HG03354 (cell line): Measurements from ENCODE around the gene ZNF467.

Experiments
- ATAC-seq: cut with Tn5 transposase; IDR thresholded peaks from one replicate; pipeline ENCODE4 v1.9.1; 2021; ENCODE audit warnings: mild to moderate bottlenecking; ENCODE audit not compliant: unreplicated experiment, poor library complexity, severe bottlenecking

Gene ZNF467

DNA sequence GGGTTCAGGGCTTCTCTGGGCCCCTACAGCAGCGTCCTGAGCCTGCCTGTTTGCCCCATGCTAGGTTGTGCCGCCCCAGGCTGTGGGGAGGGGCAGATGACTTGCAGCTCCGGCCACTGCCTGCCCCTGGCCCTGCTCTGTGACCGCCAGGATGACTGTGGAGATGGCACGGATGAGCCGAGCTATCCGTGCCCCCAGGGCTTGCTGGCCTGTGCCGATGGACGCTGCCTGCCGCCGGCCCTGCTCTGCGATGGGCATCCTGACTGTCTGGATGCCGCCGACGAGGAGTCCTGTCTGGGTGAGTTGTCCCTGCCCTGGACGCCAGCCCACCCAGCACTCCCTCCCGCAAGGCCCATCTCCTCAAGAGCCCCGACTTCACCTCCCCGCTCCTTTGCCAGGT lies 15.7 kb upstream of the ZNF467 start:
- no peak for ATAC-seq

DNA sequence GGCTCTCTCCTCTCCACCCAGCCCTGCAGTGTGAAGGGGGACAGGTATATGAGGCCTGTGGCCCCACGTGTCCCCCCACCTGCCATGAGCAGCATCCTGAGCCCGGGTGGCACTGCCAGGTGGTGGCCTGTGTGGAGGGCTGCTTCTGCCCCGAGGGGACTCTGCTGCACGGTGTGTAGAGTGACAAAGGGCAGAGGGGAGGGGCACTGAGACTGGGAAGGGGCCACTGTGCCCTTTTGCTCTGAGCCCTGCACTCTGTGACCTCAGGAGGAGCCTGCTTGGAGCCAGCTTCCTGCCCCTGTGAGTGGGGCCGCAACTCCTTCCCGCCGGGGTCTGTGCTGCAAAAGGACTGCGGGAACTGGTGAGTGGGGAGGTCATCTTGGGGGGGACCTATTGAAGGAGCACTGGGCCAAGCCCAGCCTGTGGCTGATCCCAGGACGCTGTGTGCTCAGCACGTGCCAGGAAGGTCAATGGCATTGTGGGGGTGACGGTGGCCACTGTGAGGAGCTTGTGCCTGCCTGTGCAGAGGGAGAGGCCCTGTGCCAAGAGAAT lies 15.0 kb upstream of the ZNF467 start:
- no peak for ATAC-seq

DNA sequence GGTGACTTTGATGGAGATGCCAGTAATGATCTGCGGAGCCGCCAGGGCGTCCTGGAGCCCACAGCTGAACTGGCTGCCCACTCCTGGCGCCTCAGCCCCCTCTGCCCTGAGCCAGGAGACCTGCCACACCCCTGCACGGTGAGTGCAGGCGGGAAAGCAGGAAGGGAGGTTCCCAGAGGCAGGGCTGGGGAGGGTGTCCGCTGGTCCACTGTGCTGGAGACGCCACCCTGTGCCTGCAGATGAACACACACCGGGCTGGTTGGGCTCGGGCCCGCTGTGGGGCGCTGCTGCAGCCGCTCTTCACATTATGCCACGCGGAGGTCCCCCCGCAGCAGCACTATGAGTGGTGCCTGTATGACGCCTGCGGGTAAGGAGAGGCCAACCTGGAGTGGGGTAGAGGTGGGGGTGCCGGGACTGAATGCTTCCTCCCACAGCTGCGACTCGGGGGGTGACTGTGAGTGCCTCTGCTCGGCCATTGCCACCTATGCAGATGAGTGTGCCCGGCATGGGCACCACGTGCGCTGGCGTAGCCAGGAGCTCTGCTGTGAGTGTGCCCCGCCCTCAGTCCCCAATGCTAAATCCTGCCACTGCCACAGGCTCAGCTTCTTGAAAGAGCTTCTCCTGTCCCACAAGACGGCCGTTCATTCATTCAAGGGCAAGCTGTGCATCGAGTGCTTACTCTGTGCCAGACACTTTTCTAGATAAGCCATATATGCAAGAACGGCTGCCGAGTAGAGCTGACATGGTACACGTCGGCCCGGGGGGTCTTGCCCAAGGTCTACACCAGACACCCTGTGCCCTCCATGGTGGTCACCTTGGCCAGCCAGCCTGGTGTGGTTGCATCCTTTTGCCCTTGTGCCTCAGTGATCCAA lies 14.3 kb upstream of the ZNF467 start:
- ATAC-seq: no peak

DNA sequence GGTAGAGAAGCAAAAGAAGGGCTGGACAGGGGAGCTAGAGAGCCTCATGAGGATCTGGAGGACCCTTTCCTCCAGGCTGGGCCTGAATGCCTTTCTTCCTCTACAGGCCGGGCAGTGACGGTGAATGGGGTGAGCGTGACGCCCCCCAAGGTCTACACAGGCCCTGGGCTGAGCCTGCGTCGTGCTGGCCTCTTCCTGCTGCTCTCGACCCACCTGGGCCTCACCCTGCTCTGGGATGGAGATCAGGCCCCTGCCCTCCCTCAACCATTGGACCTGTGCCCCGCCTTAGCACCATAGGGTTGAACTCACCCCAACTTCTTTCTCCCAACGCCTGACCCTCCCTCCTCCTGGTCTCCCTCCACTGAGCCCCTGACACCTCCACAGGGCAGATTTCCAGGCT lies 12.6 kb upstream of the ZNF467 start:
- no peak for ATAC-seq

DNA sequence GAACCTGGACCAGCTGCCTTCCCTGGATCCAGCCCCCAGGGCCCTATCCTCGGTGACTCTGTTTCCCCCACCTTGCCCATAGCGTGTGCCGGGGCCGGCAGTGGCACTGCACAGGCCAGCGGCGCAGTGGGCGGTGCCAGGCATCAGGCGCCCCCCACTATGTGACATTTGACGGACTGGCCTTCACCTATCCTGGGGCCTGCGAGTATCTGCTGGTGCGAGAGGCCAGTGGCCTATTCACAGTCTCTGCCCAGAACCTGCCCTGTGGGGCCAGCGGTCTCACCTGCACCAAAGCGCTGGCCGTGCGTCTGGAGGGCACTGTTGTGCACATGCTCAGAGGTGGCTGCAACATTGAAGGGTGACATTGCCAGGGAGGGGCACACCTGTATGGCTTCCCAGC lies 12.0 kb upstream of the ZNF467 start:
- no peak for ATAC-seq

DNA sequence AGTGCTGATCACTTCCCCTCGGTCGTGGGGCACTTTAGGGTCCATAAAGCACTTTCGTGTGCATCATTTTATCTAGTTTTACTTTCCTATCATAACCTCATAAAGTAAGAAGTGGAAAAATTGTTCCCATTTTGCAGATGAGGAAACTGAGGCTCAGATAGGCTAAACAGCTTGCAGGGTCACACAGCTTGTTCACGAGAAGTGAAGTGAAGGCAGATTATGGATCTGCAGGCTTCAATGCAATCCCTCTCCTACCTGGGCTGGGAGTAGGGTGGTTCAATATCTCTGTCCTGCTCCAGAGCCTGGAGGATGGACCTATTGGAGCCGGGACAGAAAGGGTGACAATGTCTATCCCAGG lies 10.8 kb upstream of the ZNF467 start:
- no peak for ATAC-seq

DNA sequence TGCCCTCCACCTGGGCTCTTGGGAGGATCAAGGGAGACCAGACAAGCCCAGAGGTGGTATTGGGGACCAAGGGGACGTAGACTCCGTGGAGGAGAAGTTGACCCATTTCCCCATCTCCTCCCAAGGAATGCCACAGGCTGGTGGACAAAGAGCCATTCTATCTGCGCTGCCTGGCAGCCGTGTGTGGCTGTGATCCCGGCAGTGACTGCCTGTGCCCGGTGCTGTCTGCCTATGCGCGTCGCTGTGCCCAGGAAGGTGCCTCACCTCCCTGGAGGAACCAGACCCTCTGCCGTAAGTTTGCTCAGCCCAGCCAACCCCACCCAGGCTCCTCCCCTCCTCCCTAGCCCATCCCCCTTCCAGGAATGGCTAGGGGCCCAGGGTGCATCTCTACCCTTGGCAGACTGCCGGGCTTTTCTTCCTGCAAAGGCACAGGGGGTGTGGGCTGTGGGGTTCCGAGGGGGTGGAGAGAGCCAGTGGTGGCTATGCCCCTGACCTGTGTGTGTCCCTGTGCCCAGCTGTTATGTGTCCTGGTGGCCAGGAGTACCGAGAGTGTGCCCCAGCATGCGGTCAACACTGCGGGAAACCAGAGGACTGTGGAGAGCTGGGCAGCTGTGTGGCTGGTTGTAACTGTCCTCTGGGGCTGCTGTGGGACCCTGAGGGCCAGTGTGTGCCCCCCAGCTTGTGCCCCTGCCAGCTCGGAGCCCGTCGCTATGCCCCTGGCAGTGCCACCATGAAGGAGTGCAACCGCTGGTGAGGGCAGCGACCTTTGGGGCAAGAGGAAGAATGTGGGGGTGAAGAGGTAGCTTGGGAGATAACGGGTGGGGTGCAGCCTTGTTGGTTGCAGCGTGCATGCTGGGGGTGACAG lies 10.2 kb upstream of the ZNF467 start:
- ATAC-seq: no peak

DNA sequence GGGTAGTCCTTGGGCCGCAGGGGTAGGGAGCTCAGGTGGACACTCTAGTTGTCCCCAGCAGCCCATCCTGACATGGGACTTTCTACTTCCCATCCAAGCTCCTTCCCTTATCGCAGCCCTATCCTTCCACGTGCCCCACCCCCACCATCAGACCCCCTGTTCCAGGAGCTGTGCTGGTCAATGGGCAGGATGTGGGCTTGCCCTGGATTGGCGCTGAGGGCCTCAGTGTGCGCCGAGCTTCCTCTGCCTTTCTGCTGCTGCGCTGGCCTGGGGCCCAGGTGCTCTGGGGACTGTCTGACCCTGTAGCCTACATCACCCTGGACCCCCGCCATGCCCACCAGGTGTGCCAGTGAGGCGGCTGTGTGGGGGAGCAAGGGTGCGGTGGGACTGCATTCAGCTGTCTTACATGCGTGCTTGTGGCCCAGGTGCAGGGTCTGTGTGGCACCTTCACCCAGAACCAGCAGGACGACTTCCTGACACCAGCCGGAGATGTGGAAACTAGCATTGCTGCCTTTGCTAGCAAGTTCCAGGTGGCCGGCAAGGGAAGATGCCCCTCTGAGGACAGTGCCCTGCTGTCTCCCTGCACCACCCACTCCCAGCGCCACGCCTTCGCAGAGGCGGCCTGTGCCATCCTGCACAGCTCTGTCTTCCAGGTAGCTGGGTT lies 9.4 kb upstream of the ZNF467 start:
- no peak for ATAC-seq

DNA sequence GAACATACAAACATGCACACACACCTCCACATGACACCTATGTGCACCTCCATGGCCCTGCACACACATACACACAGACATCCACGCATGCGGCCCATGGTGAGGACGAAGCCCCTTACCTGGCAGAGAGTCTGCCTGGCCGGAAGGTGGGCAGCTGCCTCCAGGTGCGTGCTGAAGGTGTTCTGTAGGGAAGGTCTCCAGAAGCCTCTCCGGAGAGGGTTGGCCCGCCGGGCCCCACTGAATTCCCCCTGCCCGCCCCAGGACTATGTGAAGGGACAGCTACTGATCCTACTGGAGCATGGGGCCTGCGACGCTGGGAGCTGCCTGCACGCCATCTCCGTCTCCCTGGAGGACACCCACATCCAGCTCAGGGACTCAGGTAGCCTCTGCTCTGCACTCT lies 8.5 kb upstream of the ZNF467 start:
- no peak for ATAC-seq

DNA sequence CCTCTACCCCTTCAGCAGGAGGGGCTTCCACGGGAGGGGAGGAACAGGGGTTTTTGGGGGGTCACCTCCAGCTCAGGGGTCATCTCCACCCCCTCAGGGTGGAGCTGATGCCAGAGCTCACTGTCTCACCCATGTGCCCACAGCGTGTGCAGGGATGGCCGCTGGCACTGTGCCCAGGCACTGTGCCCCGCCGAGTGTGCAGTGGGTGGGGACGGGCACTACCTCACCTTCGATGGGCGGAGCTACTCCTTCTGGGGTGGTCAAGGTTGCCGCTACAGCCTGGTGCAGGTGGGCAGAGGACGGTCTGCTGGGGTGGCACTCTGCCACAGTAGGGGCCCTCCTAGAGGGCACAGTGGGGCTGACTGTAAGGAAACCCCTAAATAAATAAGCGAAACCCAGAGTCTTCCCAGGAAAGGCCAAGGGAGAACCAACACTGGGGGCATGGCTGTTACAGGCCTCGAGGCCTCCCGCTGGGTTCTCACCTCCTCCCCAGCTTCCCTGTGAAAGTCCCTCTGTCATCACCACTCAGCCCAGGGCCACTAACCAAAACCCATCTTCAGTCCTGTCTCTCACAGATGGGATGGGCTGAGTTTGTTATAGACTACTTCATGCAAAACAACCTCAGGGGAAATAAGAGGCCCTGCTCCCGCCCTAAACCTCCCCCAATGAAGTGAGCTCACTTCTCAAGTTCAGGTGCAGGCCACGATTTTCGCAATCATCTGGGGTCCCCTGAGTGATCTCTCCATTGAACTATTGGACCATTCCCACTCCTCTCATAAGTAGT lies 7.4 kb upstream of the ZNF467 start:
- ATAC-seq: no peak

DNA sequence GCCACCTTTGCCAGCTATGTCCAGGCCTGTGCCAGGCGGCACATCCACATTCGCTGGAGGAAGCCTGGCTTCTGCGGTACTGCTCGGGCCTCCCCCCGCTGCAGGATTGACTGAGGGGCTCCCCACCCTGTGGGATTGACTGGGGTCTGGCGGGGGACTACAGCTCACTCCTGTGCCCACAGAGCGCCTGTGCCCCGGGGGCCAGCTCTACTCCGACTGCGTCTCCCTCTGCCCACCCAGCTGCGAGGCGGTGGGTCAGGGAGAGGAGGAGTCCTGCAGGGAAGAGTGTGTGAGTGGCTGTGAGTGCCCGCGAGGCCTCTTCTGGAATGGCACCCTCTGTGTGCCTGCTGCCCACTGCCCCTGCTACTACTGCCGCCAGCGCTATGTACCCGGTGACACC lies 6.7 kb upstream of the ZNF467 start:
- ATAC-seq: no peak

DNA sequence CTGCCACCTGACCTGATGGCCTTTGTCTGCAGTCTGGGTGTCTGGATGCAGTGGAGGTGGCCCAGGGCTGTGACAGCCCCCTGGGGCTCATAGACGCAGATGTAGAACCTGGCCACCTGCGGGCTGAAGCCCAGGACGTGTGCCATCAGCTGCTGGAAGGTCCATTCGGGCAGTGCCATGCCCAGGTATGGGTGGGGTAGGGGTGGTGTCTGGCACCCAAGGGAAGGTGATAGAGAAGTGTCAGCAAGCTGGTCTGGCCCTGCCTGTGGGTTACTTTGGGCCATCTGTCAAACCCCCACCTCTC lies 6.1 kb upstream of the ZNF467 start:
- no peak for ATAC-seq

DNA sequence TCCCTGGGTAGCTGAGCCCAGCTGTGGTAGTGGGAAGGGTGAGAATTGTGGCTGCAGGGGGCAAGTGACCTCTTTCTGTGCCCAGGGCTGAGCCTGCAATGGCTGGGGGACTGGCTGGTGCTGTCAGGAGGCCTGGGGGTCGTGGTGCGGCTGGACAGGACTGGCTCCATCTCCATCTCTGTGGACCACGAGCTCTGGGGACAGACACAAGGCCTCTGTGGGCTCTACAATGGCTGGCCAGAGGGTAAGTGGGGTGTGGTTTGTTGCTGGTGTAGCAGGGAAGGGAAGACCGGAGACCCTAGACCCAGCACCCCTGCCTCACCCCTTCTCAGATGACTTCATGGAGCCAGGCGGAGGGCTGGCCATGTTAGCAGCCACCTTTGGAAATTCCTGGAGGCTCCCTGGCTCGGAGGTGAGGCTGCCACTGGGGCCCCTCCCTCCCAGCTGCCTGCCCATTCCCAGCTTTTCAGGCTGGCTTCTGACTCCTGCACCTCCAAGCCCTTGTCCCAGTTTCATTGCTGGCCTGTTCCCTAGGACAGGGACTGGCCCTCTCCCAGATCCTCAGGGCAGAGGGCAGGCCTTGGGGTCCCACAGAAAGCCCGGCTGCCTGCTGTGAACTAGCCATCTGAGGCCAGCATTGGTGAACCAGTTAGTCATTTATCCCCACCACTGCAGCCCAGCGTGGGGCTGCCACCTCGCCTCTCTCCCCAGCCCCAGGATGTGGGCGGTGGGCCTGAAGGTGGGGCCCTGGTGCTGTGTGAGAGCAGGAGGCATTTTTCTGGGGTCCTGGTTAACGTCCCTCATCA lies 5.5 kb upstream of the ZNF467 start:
- no peak for ATAC-seq

DNA sequence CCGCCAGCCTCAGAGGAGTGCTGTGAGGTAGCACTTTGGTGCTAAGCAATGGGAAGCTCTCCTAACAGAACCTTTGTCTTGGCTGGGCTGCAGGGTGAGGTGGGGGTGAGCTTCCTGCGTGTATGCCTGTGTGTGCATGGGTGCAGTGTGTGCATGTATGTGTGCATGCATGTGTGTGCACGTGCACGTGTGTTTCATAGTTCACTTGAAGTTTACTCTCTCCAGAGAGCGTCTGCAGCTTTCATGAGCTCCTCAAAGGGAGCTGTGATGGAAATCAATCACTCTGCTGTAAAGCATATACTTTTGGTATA lies 4.9 kb upstream of the ZNF467 start:
- ATAC-seq: no peak

DNA sequence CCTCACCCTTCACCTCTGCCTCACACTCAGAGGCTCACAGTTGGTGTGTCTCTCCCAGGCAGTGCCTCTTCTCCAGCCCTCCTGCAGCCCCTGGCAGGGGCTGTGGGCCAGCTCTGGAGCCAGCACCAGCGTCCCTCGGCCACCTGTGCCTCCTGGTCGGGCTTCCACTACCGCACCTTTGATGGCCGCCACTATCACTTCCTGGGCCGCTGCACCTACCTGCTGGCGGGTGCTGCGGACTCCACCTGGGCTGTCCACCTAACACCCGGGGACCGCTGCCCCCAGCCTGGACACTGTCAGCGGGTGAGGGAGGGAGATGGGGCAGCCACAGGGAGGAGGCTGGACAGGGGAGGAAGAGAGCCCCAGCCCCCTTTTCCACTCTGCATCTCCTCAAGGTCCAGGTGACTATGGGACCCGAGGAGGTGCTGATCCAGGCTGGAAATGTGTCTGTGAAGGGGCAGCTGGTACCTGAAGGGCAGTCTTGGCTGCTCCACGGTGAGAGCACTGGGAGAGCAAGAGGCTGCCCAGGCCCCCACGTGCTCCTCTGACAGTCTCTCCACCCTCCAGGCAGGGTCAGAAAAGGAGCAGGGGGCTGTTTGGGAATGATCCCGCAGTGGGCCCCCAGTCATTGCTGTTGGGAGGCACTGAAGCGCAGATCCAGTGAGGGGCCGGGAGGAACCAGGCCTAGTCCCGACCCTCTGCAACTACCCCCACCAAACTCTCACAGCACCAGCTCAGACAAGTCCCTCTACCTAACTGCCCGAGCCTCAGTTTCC lies 4.4 kb upstream of the ZNF467 start:
- no peak for ATAC-seq

DNA sequence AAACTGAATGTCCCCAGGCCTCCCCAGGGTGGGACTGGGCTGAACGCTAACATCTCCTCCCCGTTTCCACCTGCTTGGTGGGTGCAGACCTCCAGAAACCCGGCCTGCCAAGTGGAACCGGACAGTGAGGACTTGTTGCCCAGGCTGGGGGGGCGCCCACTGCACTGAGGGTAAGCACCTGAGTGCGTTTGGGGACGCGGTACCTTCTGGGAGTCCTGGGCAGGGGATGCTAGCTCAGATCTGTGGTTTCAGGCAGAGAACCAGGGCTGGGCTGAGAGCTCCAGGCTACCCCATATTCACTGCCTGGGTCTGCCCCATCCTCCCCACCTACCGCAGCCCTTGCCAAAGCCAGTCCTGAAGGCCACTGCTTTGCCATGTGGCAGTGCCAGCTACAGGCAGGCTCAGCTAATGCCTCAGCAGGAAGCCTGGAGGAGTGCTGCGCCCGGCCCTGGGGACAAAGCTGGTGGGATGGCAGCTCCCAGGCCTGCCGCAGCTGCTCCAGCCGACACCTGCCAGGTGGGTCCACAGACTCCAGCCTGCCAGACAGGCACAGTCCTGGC lies 3.5 kb upstream of the ZNF467 start:
- no peak for ATAC-seq

DNA sequence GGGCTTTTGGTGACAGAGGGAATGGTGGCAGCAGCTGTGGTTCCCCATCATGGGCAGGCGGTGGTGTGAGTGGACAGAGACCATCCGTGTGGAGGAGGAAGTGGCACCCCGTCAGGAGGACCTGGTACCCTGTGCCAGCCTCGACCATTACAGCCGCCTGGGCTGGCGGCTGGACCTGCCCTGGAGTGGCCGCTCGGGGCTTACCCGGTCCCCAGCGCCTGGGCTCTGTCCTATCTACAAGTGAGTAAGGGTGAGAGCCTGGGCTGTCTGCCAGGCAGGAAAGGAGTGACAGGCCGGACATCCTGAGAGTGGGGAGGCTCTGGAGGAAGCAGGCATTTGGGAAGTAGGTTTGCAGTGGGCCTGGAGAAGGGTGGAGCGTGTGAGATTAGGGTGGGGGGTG lies 2.9 kb upstream of the ZNF467 start:
- ATAC-seq: no peak

DNA sequence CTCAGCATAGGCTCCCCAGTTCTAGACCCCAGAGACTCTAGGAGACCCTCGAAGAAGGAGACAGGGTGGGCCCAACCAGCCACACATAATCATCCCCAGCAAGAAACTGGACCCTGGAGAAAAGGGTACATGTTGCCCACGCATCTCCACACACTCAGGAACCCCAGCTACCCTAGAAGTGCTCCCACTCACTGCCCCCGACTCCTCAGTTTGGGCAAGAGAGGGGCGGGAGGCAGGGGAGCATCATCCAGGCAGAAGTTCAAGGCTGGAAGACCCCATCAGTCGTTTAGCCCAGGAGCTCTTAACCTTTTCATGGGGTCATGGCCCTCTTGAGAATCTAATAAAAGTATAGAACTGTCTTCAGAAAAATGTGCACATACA lies 1.8 kb upstream of the ZNF467 start:
- ATAC-seq: no peak
